Measurements from ENCODE around the gene COQ2.

DNA sequence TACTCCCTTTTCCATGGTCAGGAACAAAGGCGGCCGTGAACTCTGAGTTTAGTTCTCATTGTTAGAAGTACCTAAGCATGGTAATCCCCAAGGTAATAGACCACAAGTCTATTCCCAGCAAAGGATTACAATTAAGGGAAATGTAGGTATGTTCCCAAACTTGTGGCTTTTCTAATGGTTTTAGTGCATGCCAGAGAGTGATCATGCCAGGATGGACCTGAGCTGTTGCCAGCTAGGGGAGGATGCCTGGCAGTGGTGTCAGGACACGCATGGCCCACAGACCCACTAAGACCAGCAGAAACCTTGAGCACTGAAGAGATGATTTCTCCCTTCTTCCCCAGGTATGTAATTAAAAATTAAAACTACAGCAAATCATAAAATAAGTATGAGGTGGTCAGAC, 60.8 kb downstream of the COQ2 start:
- TF ChIP-seq SMC3 (IDR thresholded peaks at IDR 0.05; ENCODE audit: low read depth, low read length) (no peak), REST (IDR thresholded peaks at IDR 0.05; ENCODE audit: low read depth, low read length) (no peak), MAX (IDR thresholded peaks at IDR 0.05; ENCODE audit: low read depth) (no peak), TAF1 (IDR thresholded peaks at IDR 0.05; ENCODE audit: borderline replicate concordance, low read depth, low read length) (no peak), EZH2phosphoT487 (IDR thresholded peaks at IDR 0.05; ENCODE audit: borderline replicate concordance, low read depth) (no peak), ZBTB33 (IDR thresholded peaks at IDR 0.05; ENCODE audit: borderline replicate concordance, low read depth) (no peak), RCOR1 (IDR thresholded peaks at IDR 0.05; ENCODE audit: low read length) (no peak)
- TF ChIP-seq, protein P1, sequence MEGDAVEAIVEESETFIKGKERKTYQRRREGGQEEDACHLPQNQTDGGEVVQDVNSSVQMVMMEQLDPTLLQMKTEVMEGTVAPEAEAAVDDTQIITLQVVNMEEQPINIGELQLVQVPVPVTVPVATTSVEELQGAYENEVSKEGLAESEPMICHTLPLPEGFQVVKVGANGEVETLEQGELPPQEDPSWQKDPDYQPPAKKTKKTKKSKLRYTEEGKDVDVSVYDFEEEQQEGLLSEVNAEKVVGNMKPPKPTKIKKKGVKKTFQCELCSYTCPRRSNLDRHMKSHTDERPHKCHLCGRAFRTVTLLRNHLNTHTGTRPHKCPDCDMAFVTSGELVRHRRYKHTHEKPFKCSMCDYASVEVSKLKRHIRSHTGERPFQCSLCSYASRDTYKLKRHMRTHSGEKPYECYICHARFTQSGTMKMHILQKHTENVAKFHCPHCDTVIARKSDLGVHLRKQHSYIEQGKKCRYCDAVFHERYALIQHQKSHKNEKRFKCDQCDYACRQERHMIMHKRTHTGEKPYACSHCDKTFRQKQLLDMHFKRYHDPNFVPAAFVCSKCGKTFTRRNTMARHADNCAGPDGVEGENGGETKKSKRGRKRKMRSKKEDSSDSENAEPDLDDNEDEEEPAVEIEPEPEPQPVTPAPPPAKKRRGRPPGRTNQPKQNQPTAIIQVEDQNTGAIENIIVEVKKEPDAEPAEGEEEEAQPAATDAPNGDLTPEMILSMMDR (IDR thresholded peaks at IDR 0.05) = no peak

All from SK-N-SH (cell line).